Astrocyte of the spinal cord (primary cell): ENCODE measurements around the gene ULK4.

Source experiments
- DNase-seq: peaks from one replicate; pipeline ENCODE4 v3.0.0; 2011; ENCODE audit warnings: low read depth, low spot score
- H3K4me3 ChIP-seq: 2 replicates; pipeline ENCODE4 v1.5.1; 2011; ENCODE audit warnings: low read depth, mild to moderate bottlenecking, low read length, moderate library complexity
- in situ Hi-C: cut with HindIII; loops from 2 replicates; pipeline ENCODE4 v1.10.0; 2017; ENCODE audit warnings: low sequenced_read_pairs
- TF ChIP-seq, protein P1 (sequence below): IDR thresholded peaks from 2 replicates; pipeline ENCODE4 v1.5.1; 2012; ENCODE audit warnings: low read depth, mild to moderate bottlenecking, low read length, inconsistent platforms

The ULK4 gene

DNA sequence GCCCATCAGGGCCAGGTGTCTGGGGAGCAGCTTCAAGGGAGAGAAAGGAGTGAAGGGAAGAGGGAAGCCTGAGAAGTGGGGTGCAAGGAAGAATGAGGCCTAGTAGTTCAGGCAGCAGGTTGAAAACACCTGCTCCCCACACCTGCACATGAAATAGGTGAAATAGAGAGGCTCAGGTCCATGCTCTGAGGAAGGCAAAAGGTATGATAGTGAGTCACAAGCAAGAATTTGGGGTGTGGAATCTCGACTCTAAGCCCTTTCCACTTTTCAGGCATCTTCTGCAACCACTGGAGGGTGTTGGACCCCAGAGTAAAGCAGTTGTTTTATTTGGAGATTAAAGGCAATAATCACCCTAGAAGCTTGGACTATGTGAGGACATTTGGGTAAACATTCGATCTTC, 605.1 kb downstream of the ULK4 start:
- no peak overlapping the region for H3K4me3 ChIP-seq
- in situ Hi-C loops, result no loop called here
- DNase-seq, result no peak
- TF ChIP-seq, protein P1, sequence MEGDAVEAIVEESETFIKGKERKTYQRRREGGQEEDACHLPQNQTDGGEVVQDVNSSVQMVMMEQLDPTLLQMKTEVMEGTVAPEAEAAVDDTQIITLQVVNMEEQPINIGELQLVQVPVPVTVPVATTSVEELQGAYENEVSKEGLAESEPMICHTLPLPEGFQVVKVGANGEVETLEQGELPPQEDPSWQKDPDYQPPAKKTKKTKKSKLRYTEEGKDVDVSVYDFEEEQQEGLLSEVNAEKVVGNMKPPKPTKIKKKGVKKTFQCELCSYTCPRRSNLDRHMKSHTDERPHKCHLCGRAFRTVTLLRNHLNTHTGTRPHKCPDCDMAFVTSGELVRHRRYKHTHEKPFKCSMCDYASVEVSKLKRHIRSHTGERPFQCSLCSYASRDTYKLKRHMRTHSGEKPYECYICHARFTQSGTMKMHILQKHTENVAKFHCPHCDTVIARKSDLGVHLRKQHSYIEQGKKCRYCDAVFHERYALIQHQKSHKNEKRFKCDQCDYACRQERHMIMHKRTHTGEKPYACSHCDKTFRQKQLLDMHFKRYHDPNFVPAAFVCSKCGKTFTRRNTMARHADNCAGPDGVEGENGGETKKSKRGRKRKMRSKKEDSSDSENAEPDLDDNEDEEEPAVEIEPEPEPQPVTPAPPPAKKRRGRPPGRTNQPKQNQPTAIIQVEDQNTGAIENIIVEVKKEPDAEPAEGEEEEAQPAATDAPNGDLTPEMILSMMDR, result no peak

DNA sequence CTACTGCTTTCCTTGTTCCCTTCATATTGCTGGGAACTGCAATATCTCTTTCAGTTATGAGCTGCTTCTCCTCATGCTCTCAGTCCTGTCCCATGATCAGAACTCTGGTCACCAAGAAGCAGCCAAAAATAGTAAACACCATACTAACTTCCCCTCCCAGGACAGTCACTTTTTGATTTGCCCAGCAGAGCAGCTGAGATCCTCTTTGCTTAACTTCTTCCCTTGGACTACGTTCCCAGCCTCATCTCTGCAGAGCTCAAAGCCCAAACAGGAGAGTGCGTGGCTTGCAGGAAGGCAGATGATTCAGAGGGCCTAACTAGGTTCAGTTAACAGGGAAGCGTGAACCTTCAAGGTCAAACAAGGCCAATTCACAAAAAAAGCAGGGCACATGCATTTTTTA, 609.4 kb downstream of the ULK4 start:
- no peak for DNase-seq

DNA sequence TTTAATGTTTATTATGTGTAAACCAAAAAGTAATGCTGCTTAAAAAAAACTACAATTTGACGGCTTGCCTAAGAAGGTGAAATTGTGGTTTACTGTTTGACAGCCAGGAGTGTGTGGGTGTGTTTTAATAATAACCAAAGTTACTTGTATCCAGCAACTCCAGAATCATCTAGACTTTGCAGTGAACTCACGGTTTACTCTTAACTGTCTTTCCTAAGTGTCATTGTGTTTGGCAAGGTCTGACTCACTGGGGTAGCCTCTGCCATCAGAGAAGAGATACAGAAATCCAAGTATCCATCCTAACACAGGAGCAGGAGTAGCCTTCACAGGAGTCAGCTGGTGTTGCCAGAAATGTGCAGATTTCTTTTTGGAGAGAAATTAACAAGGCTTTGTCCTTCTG, 611.5 kb downstream of the ULK4 start:
- no peak for DNase-seq
- no peak overlapping the region for H3K4me3 ChIP-seq
- in situ Hi-C loops, result no loop called here
- TF ChIP-seq, protein P1, result no peak

More for the DNA sequence above, 609.4 kb downstream of the ULK4 start:
- in situ Hi-C loops, result no loop called here
- TF ChIP-seq, protein P1, result no peak
- H3K4me3 ChIP-seq, result no peak overlapping the region

DNA sequence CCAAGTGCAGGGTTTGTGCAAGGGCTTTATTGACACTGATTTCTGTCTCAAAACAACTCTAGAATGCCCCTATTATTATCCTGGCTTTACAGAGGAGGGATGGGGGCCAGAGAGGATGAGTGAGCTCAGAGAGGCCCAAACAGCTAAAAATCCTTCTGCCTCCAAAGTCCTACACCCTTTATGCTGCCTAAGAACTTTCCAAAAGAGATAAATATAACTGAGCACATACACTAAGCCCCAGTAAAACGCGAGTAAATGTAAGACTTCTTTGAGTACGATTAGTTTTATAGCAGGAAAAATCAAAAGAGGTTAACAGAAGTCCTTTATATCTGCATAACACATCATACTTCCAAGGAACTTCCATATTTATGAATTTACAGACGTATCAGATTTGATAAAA, 613.5 kb downstream of the ULK4 start:
- TF ChIP-seq, protein P1, result no peak
- in situ Hi-C loops, result no loop called here
- DNase-seq, result no peak
- no peak overlapping the region for H3K4me3 ChIP-seq

DNA sequence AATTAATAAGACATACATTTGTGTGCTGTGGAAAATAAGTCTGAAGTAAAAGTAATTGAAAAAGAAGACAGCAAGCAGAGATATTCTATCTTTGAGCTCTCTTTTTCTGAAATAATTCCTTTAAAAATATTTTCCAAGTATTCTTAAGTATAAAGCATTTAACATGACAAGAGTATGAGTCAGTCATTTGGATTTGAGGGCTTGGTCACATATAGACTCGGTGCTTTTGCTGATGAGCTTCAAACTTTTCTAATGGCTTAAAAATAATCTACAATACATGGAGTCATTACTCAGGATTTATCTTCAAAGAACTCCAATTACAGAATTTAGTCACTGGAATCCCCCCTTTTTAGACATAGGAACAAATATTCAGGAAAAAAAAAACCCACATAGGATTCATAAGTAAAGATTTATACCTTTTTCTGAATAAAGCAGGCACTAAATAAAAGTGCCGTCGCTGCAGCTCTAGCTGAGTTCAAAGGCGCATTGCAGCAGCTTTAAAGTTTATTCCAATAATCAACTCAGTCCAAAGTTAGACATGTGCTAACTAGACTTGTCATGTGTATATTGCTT, 615.1 kb downstream of the ULK4 start:
- TF ChIP-seq, protein P1, result no peak
- no peak overlapping the region for H3K4me3 ChIP-seq
- DNase-seq, result no peak
- in situ Hi-C loops, result no loop called here

DNA sequence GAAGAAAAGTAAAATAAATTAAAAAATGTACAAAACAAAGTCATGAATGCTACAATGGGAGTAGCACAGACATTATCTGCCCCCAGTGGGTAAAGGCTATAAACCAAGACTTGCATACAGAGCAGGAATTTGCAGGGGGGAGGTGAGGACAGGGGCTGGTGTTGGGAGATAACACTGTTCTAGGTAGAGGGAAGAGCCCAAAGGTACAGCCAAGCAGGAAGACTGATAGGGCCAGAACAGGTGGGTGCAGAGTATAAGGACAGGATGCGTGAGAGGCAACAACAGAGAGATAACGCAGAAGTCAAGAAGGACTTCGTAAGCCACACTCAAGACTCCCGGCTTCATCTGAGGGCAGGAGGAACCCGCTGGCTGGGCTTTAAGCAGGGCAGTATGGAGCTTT, 616.1 kb downstream of the ULK4 start:
- H3K4me3 ChIP-seq, result no peak overlapping the region
- TF ChIP-seq, protein P1, result no peak
- in situ Hi-C loops, result no loop called here
- DNase-seq, result no peak

DNA sequence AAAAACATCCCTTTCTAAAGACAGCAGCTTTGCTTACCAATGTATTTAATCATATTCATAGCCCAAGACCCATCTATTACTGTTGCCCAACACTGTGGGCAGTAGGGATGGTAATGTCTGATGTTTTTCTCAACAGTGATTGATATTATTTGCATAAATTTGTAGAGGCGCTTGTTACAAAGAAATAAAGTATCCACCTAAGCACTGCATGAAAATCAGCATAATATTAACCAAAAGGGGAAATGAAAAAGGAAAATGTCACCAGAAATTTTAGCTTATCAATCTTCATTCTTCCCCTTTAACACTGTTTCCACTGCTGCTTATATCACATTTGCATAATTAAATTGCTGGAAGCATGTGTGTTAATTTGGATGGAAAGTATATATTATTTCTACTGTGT, 622.1 kb downstream of the ULK4 start:
- H3K4me3 ChIP-seq, result no peak overlapping the region
- TF ChIP-seq, protein P1, result no peak

More for the DNA sequence above, 622.1 kb downstream of the ULK4 start:
- in situ Hi-C loops, result no loop called here
- no peak for DNase-seq
